ENCODE measurements around the gene FAM114A1.

GRCh38 chr4:38896940-38897339 is 29.3 kb downstream of the FAM114A1 start:
- no peak for TF ChIP-seq EZH2 (IDR thresholded peaks at IDR 0.05; ENCODE audit: insufficient read depth, low read length)
- no peak for TF ChIP-seq CTCF (IDR thresholded peaks at IDR 0.05; ENCODE audit: insufficient read depth, low read depth, low read length)
